Activated CD4-positive, alpha-beta memory T cell treated with anti-CD3 and anti-CD28 coated beads for 36 hours (primary cell): ENCODE data around the gene LRP5. TPM values are rescaled to one million over a fixed set of nuclear protein-coding genes. Genes with fewer than 3 reads are reported as not detected.
"Not testable (repeated sequence)": the region's sequence is repeated elsewhere in the genome, so short reads cannot be mapped to it uniquely, and the experiment has no call there.

ENCODE experiments used
- CTCF ChIA-PET: fragments of 350-600 bp; sonication (Branson Sonifier 250); formaldehyde crosslinking; loops from one replicate; lab custom pipeline; 2021; ENCODE audit warnings: antibody characterized with exemption, inconsistent platforms; lab: Charles Lee
- POLR2A ChIA-PET: fragments of 350-600 bp; sonication (Branson Sonifier 250); formaldehyde crosslinking; loops from one replicate; lab custom pipeline; 2021; ENCODE audit warnings: antibody characterized with exemption; lab: Charles Lee
- DNase-seq: peaks from one replicate; pipeline ENCODE4 v3.0.0-alpha.2; 2020
- H3K27ac Mint-ChIP-seq: one replicate; pipeline ENCODE4 v1.8.0; 2021; ENCODE audit warnings: mixed read lengths
- H3K27me3 Mint-ChIP-seq: one replicate; pipeline ENCODE4 v1.8.0; 2021; ENCODE audit warnings: mixed read lengths
- H3K36me3 Mint-ChIP-seq: one replicate; pipeline ENCODE4 v1.8.0; 2021; ENCODE audit warnings: mixed read lengths
- H3K4me1 Mint-ChIP-seq: one replicate; pipeline ENCODE4 v1.8.0; 2021; ENCODE audit warnings: low read depth, mixed read lengths
- H3K4me3 Mint-ChIP-seq: one replicate; pipeline ENCODE4 v1.8.0; 2021; ENCODE audit warnings: mild to moderate bottlenecking, mixed read lengths
- H3K9me3 Mint-ChIP-seq: one replicate; pipeline ENCODE4 v1.8.0; 2021; ENCODE audit warnings: mixed read lengths
- intact Hi-C: fragments of 100-400 bp; cut with micrococcal nuclease; formaldehyde crosslinking; loops from one replicate; pipeline ENCODE4 v1.15.1; 2023
- total RNA-seq, 2 experiments: library from RNA; stranded (reverse); gene quantifications; one replicate each; pipeline ENCODE4 v1.2.3, GENCODE V29; 2021

Gene LRP5
- total RNA-seq, 2 experiments from 2014 or later: 6.1 to 7.6 TPM

DNA sequence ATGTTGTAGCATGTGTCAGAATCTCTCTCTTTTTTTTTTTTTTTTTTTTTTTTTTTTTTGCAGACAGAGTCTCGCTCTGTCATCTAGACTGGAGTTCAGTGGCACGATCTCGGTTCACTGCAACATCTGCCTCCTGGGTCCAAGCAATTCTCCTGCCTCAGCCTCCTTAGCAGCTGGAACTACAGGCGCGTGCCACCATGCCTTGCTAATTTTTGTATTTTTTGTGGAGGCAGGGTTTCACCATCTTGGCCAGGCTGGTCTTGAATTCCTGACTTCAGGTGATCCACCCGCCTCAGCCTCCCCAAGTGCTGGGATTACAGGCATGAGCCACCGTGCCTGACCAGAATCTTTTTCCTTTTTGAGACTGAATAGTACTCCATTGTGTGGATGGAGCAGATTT, 32.4 kb downstream of the LRP5 start:
- peaks cover 15% of the 10 kb centered on the region for H3K4me1 Mint-ChIP-seq
- H3K4me3 Mint-ChIP-seq, H3K27me3 Mint-ChIP-seq, CTCF ChIA-PET, intact Hi-C loops, H3K9me3 Mint-ChIP-seq, POLR2A ChIA-PET, H3K36me3 Mint-ChIP-seq, H3K27ac Mint-ChIP-seq, DNase-seq: not testable (repeated sequence)

GRCh38 chr11:68345776-68346461, 33.5 kb downstream of the LRP5 start:
- H3K36me3 Mint-ChIP-seq: no peaks in the 10 kb centered on the region
- peaks cover 6% of the 10 kb centered on the region for H3K4me1 Mint-ChIP-seq
- ChIA-PET CTCF (no interaction called here), POLR2A (no interaction called here)
- H3K27ac Mint-ChIP-seq: no peak overlapping the region
- no peak overlapping the region for H3K4me3 Mint-ChIP-seq
- no peaks in the 10 kb centered on the region for H3K9me3 Mint-ChIP-seq
- intact Hi-C loops: no loop called here
- DNase-seq: no peak
- no peaks in the 10 kb centered on the region for H3K27me3 Mint-ChIP-seq

GRCh38 chr11:68346462-68346790, 34.0 kb downstream of the LRP5 start:
- intact Hi-C loops: no loop called here
- no peak for DNase-seq
- Mint-ChIP-seq H3K27ac (no peak overlapping the region), H3K4me3 (no peak overlapping the region), H3K9me3 (no peaks in the 10 kb centered on the region), H3K4me1 (peaks cover 2% of the 10 kb centered on the region), H3K27me3 (no peaks in the 10 kb centered on the region), H3K36me3 (no peaks in the 10 kb centered on the region)
- CTCF ChIA-PET: no interaction called here
- POLR2A ChIA-PET: no interaction called here

- no peak overlapping the region for H3K4me3 Mint-ChIP-seq
- H3K36me3 Mint-ChIP-seq: no peaks in the 10 kb centered on the region
- H3K4me1 Mint-ChIP-seq: no peaks in the 10 kb centered on the region
- H3K9me3 Mint-ChIP-seq: no peaks in the 10 kb centered on the region
- H3K27me3 Mint-ChIP-seq: no peaks in the 10 kb centered on the region
- intact Hi-C loops: no loop called here
- ChIA-PET CTCF (no interaction called here), POLR2A (no interaction called here)
- no peak overlapping the region for H3K27ac Mint-ChIP-seq
- DNase-seq: no peak
Observed at GRCh38 chr11:68347345-68347744, 35.0 kb downstream of the LRP5 start.

- ChIA-PET POLR2A (no interaction called here), CTCF (no interaction called here)
- no peaks in the 10 kb centered on the region for H3K36me3 Mint-ChIP-seq
- no peaks in the 10 kb centered on the region for H3K27me3 Mint-ChIP-seq
- no peak overlapping the region for H3K4me3 Mint-ChIP-seq
- intact Hi-C loops: no loop called here
- no peaks in the 10 kb centered on the region for H3K9me3 Mint-ChIP-seq
- DNase-seq: no peak
- H3K4me1 Mint-ChIP-seq: no peaks in the 10 kb centered on the region
- no peak overlapping the region for H3K27ac Mint-ChIP-seq
Observed at GRCh38 chr11:68347841-68348240, 35.5 kb downstream of the LRP5 start.

- Mint-ChIP-seq H3K9me3 (no peaks in the 10 kb centered on the region), H3K4me1 (no peaks in the 10 kb centered on the region), H3K27ac (no peak overlapping the region), H3K27me3 (no peaks in the 10 kb centered on the region), H3K4me3 (no peak overlapping the region), H3K36me3 (no peaks in the 10 kb centered on the region)
- CTCF ChIA-PET: no interaction called here
- intact Hi-C loops: no loop called here
- DNase-seq: no peak
- POLR2A ChIA-PET: no interaction called here
Observed at GRCh38 chr11:68349461-68350249, 37.3 kb downstream of the LRP5 start.

- Mint-ChIP-seq H3K4me1 (no peaks in the 10 kb centered on the region), H3K27me3 (no peaks in the 10 kb centered on the region), H3K36me3 (no peaks in the 10 kb centered on the region), H3K27ac (no peak overlapping the region), H3K9me3 (no peaks in the 10 kb centered on the region), H3K4me3 (no peak overlapping the region)
- CTCF ChIA-PET: no interaction called here
- intact Hi-C loops: no loop called here
- POLR2A ChIA-PET: no interaction called here
- no peak for DNase-seq
Observed at GRCh38 chr11:68350759-68351449, 38.5 kb downstream of the LRP5 start.

DNA sequence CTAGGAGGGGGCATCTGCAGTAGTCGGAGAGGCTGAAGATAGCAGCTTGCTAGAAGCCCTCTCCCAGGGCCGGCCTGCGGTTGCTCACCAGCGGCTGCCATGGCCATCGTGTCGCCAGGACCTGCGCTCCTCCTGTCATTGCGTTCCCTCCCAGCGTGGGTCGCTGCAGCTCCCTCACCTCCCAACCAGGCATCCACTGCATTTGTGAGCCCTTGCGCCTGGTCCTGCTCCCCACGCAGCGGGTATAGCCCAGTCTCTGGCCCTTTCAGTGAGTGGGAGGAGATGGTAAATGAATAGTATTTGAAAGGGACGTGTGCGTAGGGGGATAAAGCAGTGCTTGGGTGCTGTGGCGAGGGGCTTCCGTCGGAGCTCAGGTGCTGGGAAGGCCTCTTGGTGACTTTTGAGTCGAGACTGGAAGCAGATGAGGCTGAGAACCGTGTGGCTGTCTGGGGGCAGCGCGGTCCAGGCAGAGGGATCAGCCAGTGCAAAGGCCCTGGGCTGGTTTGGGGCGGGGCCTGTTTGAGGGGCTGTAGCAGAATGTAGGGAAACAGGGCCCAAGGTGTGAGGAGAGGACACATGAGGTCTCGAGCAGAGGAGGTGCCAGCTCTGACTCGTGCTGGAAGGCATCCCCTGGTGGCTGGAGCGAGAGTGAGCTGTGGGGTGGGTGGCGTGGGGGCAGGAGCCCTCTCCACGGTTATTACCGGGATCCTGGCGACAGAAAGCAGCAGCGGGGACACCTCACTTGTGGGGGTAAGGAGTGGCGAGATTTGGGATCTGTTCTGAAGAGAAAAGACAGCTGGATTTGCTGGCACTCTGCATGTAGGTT, 39.3 kb downstream of the LRP5 start:
- Mint-ChIP-seq H3K4me1 (no peaks in the 10 kb centered on the region), H3K9me3 (no peaks in the 10 kb centered on the region), H3K27me3 (no peaks in the 10 kb centered on the region), H3K4me3 (no peak overlapping the region), H3K27ac (no peak overlapping the region), H3K36me3 (no peaks in the 10 kb centered on the region)
- intact Hi-C loops: no loop called here
- ChIA-PET CTCF (no interaction called here), POLR2A (no interaction called here)
- DNase-seq: no peak

- POLR2A ChIA-PET: no interaction called here
- no peak overlapping the region for H3K4me3 Mint-ChIP-seq
- CTCF ChIA-PET: no interaction called here
- no peaks in the 10 kb centered on the region for H3K4me1 Mint-ChIP-seq
- H3K27ac Mint-ChIP-seq: no peak overlapping the region
- DNase-seq: no peak
- H3K27me3 Mint-ChIP-seq: no peaks in the 10 kb centered on the region
- no peaks in the 10 kb centered on the region for H3K36me3 Mint-ChIP-seq
- no peaks in the 10 kb centered on the region for H3K9me3 Mint-ChIP-seq
- intact Hi-C loops: no loop called here
Observed at GRCh38 chr11:68352591-68352990, 40.2 kb downstream of the LRP5 start.

- ChIA-PET CTCF (no interaction called here), POLR2A (no interaction called here)
- no peaks in the 10 kb centered on the region for H3K27me3 Mint-ChIP-seq
- H3K27ac Mint-ChIP-seq: no peak overlapping the region
- H3K9me3 Mint-ChIP-seq: no peaks in the 10 kb centered on the region
- H3K4me3 Mint-ChIP-seq: no peak overlapping the region
- intact Hi-C loops: no loop called here
- no peaks in the 10 kb centered on the region for H3K36me3 Mint-ChIP-seq
- DNase-seq: no peak
- H3K4me1 Mint-ChIP-seq: no peaks in the 10 kb centered on the region
Observed at GRCh38 chr11:68353118-68353517, 40.7 kb downstream of the LRP5 start.

GRCh38 chr11:68353669-68354068, 41.3 kb downstream of the LRP5 start:
- ChIA-PET CTCF (no interaction called here), POLR2A (no interaction called here)
- H3K36me3 Mint-ChIP-seq: no peaks in the 10 kb centered on the region
- no peaks in the 10 kb centered on the region for H3K9me3 Mint-ChIP-seq
- no peaks in the 10 kb centered on the region for H3K27me3 Mint-ChIP-seq
- DNase-seq: no peak
- no peak overlapping the region for H3K27ac Mint-ChIP-seq
- no peak overlapping the region for H3K4me3 Mint-ChIP-seq
- H3K4me1 Mint-ChIP-seq: no peaks in the 10 kb centered on the region
- intact Hi-C loops: no loop called here
